Transverse colon (tissue), 4 donors: ENCODE measurements around the gene SMC3.

ENCODE experiments used
- POLR2A ChIP-seq: fragments of 450-650 bp; IDR thresholded peaks from one replicate; pipeline ENCODE4 v1.6.1; 2016; ENCODE audit warnings: antibody characterized with exemption, mild to moderate bottlenecking, moderate library complexity
- POLR2AphosphoS5 ChIP-seq, 3 donors: sonication (generic); formaldehyde crosslinking; IDR thresholded peaks; one replicate each; pipeline ENCODE4 v1.6.1; 2016; ENCODE audit warnings: antibody characterized with exemption in 3 of 3
- TF ChIP-seq, protein P1 (sequence below), 5 experiments: fragments of 200-600 bp in 3 of 5; fragments of 450-650 bp in 2 of 5; sonication (generic) in 3 of 5; IDR thresholded peaks; 1 replicate in 2 of 5; 2 replicates in 3 of 5; pipeline ENCODE4 v1.5.1; 2016 to 2017; ENCODE audit warnings: antibody characterized with exemption in 5 of 5, inconsistent platforms in 3 of 5, mild to moderate bottlenecking in 2 of 5, moderate library complexity in 1 of 5

GRCh38 chr10:110533149-110533548 lies 34.3 kb upstream of the SMC3 start:
- TF ChIP-seq, protein P1, sequence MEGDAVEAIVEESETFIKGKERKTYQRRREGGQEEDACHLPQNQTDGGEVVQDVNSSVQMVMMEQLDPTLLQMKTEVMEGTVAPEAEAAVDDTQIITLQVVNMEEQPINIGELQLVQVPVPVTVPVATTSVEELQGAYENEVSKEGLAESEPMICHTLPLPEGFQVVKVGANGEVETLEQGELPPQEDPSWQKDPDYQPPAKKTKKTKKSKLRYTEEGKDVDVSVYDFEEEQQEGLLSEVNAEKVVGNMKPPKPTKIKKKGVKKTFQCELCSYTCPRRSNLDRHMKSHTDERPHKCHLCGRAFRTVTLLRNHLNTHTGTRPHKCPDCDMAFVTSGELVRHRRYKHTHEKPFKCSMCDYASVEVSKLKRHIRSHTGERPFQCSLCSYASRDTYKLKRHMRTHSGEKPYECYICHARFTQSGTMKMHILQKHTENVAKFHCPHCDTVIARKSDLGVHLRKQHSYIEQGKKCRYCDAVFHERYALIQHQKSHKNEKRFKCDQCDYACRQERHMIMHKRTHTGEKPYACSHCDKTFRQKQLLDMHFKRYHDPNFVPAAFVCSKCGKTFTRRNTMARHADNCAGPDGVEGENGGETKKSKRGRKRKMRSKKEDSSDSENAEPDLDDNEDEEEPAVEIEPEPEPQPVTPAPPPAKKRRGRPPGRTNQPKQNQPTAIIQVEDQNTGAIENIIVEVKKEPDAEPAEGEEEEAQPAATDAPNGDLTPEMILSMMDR (IDR thresholded peaks at IDR 0.05), result no peak
- no peak for TF ChIP-seq POLR2AphosphoS5 (IDR thresholded peaks at IDR 0.05)
- TF ChIP-seq POLR2A, result no peak
